Bronchial epithelial cell (primary cell): ENCODE results near the gene OPA1. TPM values are rescaled to one million over a fixed set of nuclear protein-coding genes. Genes with fewer than 3 reads are reported as not detected.
A peak's percentile ranks its signal among the peaks of the same experiment; 100 is the strongest.

Experiments
- DNase-seq: peaks from one replicate; pipeline ENCODE4 v3.0.0-alpha.2; 2010; ENCODE audit warnings: low read depth
- FAIRE-seq: peaks from 2 replicates; lab custom pipeline; 2011; peaks lifted over from hg19 to GRCh38; lab: Jason Lieb, UNC
- H3K27me3 ChIP-seq: 2 replicates; pipeline ENCODE4 v1.5.1; 2011; ENCODE audit warnings: low read length; ENCODE audit not compliant: control insufficient read depth, insufficient read depth
- H3K36me3 ChIP-seq: 2 replicates; pipeline ENCODE4 v1.5.1; 2011; ENCODE audit warnings: low read length; ENCODE audit not compliant: control insufficient read depth, insufficient read depth
- H3K4me3 ChIP-seq: 2 replicates; pipeline ENCODE4 v1.5.1; 2011; ENCODE audit warnings: mild to moderate bottlenecking, low read depth, low read length, control low read depth
- total RNA-seq: library from RNA; depleted of rRNA; stranded (reverse); fragments of >200 nt; gene quantifications from 2 replicates; pipeline ENCODE4 v1.2.1, GENCODE V29; 2014
- TF ChIP-seq, protein P1 (sequence below): IDR thresholded peaks from 2 replicates; pipeline ENCODE4 v1.5.1; 2011; ENCODE audit warnings: mild to moderate bottlenecking, moderate library complexity, low read length, control low read depth, inconsistent platforms; ENCODE audit not compliant: insufficient read depth, severe bottlenecking

Gene OPA1
- total RNA-seq, 1 donor from 2014 or later, result 79.8 TPM

DNA sequence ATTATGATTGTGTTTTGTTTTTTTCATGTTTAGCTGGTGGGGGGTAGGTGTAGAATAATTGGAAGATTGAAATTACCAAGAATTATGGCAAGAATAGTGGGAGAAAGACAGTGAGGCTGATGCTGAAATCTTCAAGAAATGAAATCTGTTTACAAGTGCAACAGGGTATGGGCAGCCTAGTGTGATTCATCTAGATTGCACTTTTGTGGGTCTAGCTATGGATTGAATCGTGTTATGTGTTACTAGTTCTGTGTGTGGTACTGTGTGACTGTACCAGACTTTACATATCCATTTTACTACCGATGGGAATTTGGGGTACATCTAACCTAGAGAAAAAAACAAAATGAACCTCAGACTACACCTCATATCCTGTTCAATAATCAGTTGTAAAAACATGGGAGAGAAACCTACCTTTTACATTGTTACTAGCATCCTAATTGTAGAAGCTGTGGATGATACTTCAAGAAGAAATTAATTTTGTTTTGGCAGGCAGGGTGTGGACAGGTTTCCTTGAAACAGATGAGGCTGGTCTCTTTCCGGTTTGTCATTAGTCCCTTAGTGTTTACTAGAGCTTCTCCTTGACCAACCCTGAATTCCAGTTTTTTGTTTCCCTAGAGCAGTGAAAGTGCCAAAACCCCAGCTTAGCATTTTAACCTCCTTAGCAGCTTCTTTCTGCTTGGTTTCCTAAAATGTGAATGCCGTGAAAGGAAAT, 47.9 kb downstream of the OPA1 start:
- no peak for DNase-seq
- peak; percentile 13 for FAIRE-seq
- Histone ChIP-seq H3K27me3 (no peaks in the 10 kb centered on the region), H3K4me3 (no peak overlapping the region), H3K36me3 (peaks cover 9% of the 10 kb centered on the region)
- TF ChIP-seq, protein P1, sequence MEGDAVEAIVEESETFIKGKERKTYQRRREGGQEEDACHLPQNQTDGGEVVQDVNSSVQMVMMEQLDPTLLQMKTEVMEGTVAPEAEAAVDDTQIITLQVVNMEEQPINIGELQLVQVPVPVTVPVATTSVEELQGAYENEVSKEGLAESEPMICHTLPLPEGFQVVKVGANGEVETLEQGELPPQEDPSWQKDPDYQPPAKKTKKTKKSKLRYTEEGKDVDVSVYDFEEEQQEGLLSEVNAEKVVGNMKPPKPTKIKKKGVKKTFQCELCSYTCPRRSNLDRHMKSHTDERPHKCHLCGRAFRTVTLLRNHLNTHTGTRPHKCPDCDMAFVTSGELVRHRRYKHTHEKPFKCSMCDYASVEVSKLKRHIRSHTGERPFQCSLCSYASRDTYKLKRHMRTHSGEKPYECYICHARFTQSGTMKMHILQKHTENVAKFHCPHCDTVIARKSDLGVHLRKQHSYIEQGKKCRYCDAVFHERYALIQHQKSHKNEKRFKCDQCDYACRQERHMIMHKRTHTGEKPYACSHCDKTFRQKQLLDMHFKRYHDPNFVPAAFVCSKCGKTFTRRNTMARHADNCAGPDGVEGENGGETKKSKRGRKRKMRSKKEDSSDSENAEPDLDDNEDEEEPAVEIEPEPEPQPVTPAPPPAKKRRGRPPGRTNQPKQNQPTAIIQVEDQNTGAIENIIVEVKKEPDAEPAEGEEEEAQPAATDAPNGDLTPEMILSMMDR, result no peak

DNA sequence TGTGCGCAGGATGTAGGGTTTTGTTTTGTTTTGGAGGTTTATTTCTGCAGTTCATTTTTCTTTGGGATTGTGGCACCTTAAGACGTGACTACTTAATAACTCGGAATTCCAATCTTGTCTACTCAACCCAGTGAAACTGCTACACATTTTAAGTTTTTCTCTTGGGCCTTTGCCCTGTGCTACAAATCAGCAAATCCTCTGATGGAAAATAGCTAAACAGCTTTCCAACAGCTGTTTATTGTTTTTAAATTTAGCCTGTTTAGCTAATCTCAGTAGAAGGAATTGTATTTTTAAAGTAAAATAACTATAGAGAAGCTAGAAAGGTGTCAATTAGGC, 48.4 kb downstream of the OPA1 start:
- TF ChIP-seq, protein P1, result no peak
- no peak overlapping the region for H3K4me3 ChIP-seq
- no peak for FAIRE-seq
- H3K27me3 ChIP-seq, result no peaks in the 10 kb centered on the region
- no peak for DNase-seq
- H3K36me3 ChIP-seq, result peaks cover 9% of the 10 kb centered on the region

DNA sequence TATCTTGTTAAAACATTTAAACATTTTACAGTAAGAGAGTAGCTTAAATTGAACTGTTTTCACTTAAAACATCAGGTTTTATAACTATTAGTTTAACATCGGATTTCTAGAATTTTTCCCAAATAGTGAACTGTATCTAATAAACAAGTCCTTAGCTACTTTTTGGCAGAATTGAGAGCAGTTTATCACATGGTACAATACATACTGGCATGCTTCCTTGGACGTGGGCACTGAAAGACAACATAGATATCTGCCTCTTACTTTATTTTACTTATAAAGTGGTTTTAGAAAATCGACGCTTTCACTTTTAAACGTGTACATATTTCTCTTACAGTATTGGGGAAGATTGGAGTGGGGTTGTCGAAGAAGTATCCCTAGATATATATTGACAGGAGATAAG, 52.8 kb downstream of the OPA1 start:
- Histone ChIP-seq H3K36me3 (peaks cover 11% of the 10 kb centered on the region), H3K4me3 (no peak overlapping the region), H3K27me3 (no peaks in the 10 kb centered on the region)
- DNase-seq, result no peak
- TF ChIP-seq, protein P1, result no peak
- no peak for FAIRE-seq

DNA sequence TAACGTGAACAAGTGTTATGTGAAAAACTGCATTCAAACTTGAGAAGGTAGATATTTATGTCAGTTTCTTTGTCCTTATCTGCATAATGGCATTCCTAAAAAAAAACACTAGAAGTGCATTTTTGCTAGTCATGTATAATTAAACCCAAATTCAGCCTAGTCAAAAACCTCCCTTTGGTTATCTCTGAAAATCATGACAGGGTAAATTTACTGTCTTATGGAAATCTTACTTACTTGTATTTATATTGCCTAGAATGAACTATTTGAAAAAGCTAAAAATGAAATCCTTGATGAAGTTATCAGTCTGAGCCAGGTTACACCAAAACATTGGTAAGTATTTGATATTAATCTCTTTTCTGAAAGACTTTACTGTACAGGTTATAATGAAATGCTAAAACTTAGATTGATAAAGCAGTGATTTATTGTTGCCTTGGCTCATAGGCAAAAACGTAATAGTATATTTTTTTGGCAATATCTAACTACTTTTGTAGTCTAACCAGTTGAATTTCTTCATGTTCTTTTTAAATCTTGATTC, 55.6 kb downstream of the OPA1 start:
- H3K4me3 ChIP-seq, result no peak overlapping the region
- DNase-seq, result no peak
- H3K27me3 ChIP-seq, result no peaks in the 10 kb centered on the region
- FAIRE-seq, result no peak
- peaks cover 9% of the 10 kb centered on the region for H3K36me3 ChIP-seq
- TF ChIP-seq, protein P1, result no peak

DNA sequence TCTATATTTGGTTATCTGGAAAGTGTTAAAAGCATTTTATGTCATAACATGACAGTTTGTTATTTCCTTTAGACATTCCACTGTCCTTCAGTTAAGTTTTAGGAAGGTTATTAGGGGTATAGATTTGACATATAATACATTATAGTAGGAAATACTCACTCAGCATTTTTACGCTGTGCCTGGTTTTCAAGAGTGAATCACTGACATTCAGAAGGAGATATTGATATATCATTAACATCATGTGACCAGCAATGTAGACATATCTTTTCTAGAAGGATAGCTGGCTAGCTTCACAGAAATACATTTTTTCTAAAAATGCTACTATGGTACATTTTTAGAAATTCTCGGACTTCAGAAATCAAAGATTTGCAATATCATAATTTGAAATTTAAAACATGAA, 57.6 kb downstream of the OPA1 start:
- TF ChIP-seq, protein P1, result no peak
- H3K4me3 ChIP-seq, result no peak overlapping the region
- DNase-seq (no peak), FAIRE-seq (no peak)
- H3K27me3 ChIP-seq, result no peaks in the 10 kb centered on the region
- H3K36me3 ChIP-seq, result peaks cover 4% of the 10 kb centered on the region
